Measurements from ENCODE around the gene C16orf95.
A peak's percentile ranks its signal among the peaks of the same experiment; 100 is the strongest.

The C16orf95 gene

GRCh38 chr16:87330646-87331045 is 13.5 kb upstream of the C16orf95 start:
- H3K27ac Mint-ChIP-seq: no peak overlapping the region

GRCh38 chr16:87330257-87330624 is 13.0 kb upstream of the C16orf95 start:
- peaks cover 8% of the 10 kb centered on the region for H3K36me3 Mint-ChIP-seq
- H3K9me3 Mint-ChIP-seq: no peaks in the 10 kb centered on the region
- H3K27me3 Mint-ChIP-seq: no peaks in the 10 kb centered on the region

More at GRCh38 chr16:87330646-87331045, 13.5 kb upstream of the C16orf95 start:
- H3K4me1 Mint-ChIP-seq: no peaks in the 10 kb centered on the region
- no peaks in the 10 kb centered on the region for H3K27me3 Mint-ChIP-seq
- DNase-seq (ENCODE audit: low spot score in 2 of 2): no peak
- no peak overlapping the region for H3K4me3 Mint-ChIP-seq
- H3K9me3 Mint-ChIP-seq: no peaks in the 10 kb centered on the region
- H3K36me3 Mint-ChIP-seq: peaks cover 11% of the 10 kb centered on the region
- no peak for ATAC-seq (ENCODE audit: low read depth)

GRCh38 chr16:87329436-87330256 is 12.5 kb upstream of the C16orf95 start:
- H3K4me1 Mint-ChIP-seq: no peaks in the 10 kb centered on the region
- ATAC-seq (ENCODE audit: low read depth) (no peak), DNase-seq (ENCODE audit: low spot score in 2 of 2) (no peak)
- peaks cover 6% of the 10 kb centered on the region for H3K36me3 Mint-ChIP-seq
- no peak overlapping the region for H3K27ac Mint-ChIP-seq
- no peaks in the 10 kb centered on the region for H3K9me3 Mint-ChIP-seq
- H3K4me3 Mint-ChIP-seq: no peak overlapping the region
- no peaks in the 10 kb centered on the region for H3K27me3 Mint-ChIP-seq

More at GRCh38 chr16:87330257-87330624, 13.0 kb upstream of the C16orf95 start:
- ATAC-seq (ENCODE audit: low read depth) (no peak), DNase-seq (ENCODE audit: low spot score in 2 of 2) (no peak)
- H3K27ac Mint-ChIP-seq: no peak overlapping the region
- H3K4me1 Mint-ChIP-seq: no peaks in the 10 kb centered on the region
- no peak overlapping the region for H3K4me3 Mint-ChIP-seq

- H3K4me1 Mint-ChIP-seq: no peaks in the 10 kb centered on the region
- DNase-seq (ENCODE audit: low spot score in 2 of 2) (no peak), ATAC-seq (ENCODE audit: low read depth) (no peak)
- peaks cover 4% of the 10 kb centered on the region for H3K36me3 Mint-ChIP-seq
- H3K27me3 Mint-ChIP-seq: no peaks in the 10 kb centered on the region
- no peak overlapping the region for H3K4me3 Mint-ChIP-seq
- no peaks in the 10 kb centered on the region for H3K9me3 Mint-ChIP-seq
- no peak overlapping the region for H3K27ac Mint-ChIP-seq
Observed at GRCh38 chr16:87328846-87329245, 11.7 kb upstream of the C16orf95 start.

- no peaks in the 10 kb centered on the region for H3K4me1 Mint-ChIP-seq
- peaks cover 4% of the 10 kb centered on the region for H3K36me3 Mint-ChIP-seq
- DNase-seq (ENCODE audit: low spot score in 2 of 2): no peak
- no peaks in the 10 kb centered on the region for H3K27me3 Mint-ChIP-seq
- H3K9me3 Mint-ChIP-seq: no peaks in the 10 kb centered on the region
- H3K27ac Mint-ChIP-seq: no peak overlapping the region
- ATAC-seq (ENCODE audit: low read depth): no peak
- H3K4me3 Mint-ChIP-seq: no peak overlapping the region
Observed at GRCh38 chr16:87327798-87328495, 10.8 kb upstream of the C16orf95 start.

GRCh38 chr16:87326151-87326571 is 9.0 kb upstream of the C16orf95 start:
- Mint-ChIP-seq H3K27me3 (no peaks in the 10 kb centered on the region), H3K36me3 (peaks cover 4% of the 10 kb centered on the region), H3K9me3 (no peaks in the 10 kb centered on the region), H3K27ac (no peak overlapping the region), H3K4me1 (no peaks in the 10 kb centered on the region), H3K4me3 (no peak overlapping the region)
- ATAC-seq (ENCODE audit: low read depth): no peak
- no peak for DNase-seq (ENCODE audit: low spot score in 2 of 2)

- DNase-seq (ENCODE audit: low spot score in 2 of 2) (no peak), ATAC-seq (ENCODE audit: low read depth) (no peak)
- H3K4me1 Mint-ChIP-seq: no peaks in the 10 kb centered on the region
- no peaks in the 10 kb centered on the region for H3K36me3 Mint-ChIP-seq
- H3K9me3 Mint-ChIP-seq: no peaks in the 10 kb centered on the region
- H3K27ac Mint-ChIP-seq: no peak overlapping the region
- no peaks in the 10 kb centered on the region for H3K27me3 Mint-ChIP-seq
- H3K4me3 Mint-ChIP-seq: no peak overlapping the region
Observed at GRCh38 chr16:87325423-87325858, 8.2 kb upstream of the C16orf95 start.

- H3K9me3 Mint-ChIP-seq: no peaks in the 10 kb centered on the region
- peak; percentile 40 to 59 for DNase-seq (ENCODE audit: low spot score in 2 of 2)
Observed at GRCh38 chr16:87324411-87325275, 7.5 kb upstream of the C16orf95 start.

GRCh38 chr16:87323727-87324410 is 6.7 kb upstream of the C16orf95 start:
- no peak overlapping the region for H3K4me3 Mint-ChIP-seq
- no peaks in the 10 kb centered on the region for H3K4me1 Mint-ChIP-seq
- H3K27ac Mint-ChIP-seq: no peak overlapping the region
- H3K9me3 Mint-ChIP-seq: no peaks in the 10 kb centered on the region
- no peak for DNase-seq (ENCODE audit: low spot score in 2 of 2)
- no peaks in the 10 kb centered on the region for H3K36me3 Mint-ChIP-seq
- H3K27me3 Mint-ChIP-seq: no peaks in the 10 kb centered on the region
- no peak for ATAC-seq (ENCODE audit: low read depth)

More at GRCh38 chr16:87324411-87325275, 7.5 kb upstream of the C16orf95 start:
- H3K27ac Mint-ChIP-seq: no peak overlapping the region
- no peak overlapping the region for H3K4me3 Mint-ChIP-seq
- no peaks in the 10 kb centered on the region for H3K36me3 Mint-ChIP-seq
- ATAC-seq (ENCODE audit: low read depth): peak; percentile 79
- no peaks in the 10 kb centered on the region for H3K27me3 Mint-ChIP-seq
- no peaks in the 10 kb centered on the region for H3K4me1 Mint-ChIP-seq

- H3K36me3 Mint-ChIP-seq: no peaks in the 10 kb centered on the region
- no peaks in the 10 kb centered on the region for H3K9me3 Mint-ChIP-seq
- no peaks in the 10 kb centered on the region for H3K27me3 Mint-ChIP-seq
- ATAC-seq (ENCODE audit: low read depth) (no peak), DNase-seq (ENCODE audit: low spot score in 2 of 2) (no peak)
- H3K4me1 Mint-ChIP-seq: peaks cover 6% of the 10 kb centered on the region
- H3K27ac Mint-ChIP-seq: no peak overlapping the region
- H3K4me3 Mint-ChIP-seq: no peak overlapping the region
Observed at GRCh38 chr16:87322833-87323726, 5.9 kb upstream of the C16orf95 start.

GRCh38 chr16:87322360-87322759 is 5.2 kb upstream of the C16orf95 start:
- Mint-ChIP-seq H3K4me3 (no peak overlapping the region), H3K9me3 (no peaks in the 10 kb centered on the region), H3K27ac (no peak overlapping the region), H3K4me1 (peaks cover 10% of the 10 kb centered on the region), H3K36me3 (no peaks in the 10 kb centered on the region), H3K27me3 (no peaks in the 10 kb centered on the region)
- ATAC-seq (ENCODE audit: low read depth) (no peak), DNase-seq (ENCODE audit: low spot score in 2 of 2) (no peak)

GRCh38 chr16:87321336-87322107 is 4.3 kb upstream of the C16orf95 start:
- Mint-ChIP-seq H3K4me3 (no peak overlapping the region), H3K4me1 (peaks cover 10% of the 10 kb centered on the region), H3K36me3 (no peaks in the 10 kb centered on the region), H3K27ac (no peak overlapping the region), H3K27me3 (no peaks in the 10 kb centered on the region), H3K9me3 (no peaks in the 10 kb centered on the region)
- ATAC-seq (ENCODE audit: low read depth): no peak
- DNase-seq (ENCODE audit: low spot score in 2 of 2): no peak
